C4-2B (cell line): ENCODE measurements around the gene ALKBH5.

ENCODE experiments used
- H3K27ac ChIP-seq: fragments of 450-650 bp; 2 replicates; pipeline ENCODE4 v1.5.1; 2017
- CTCF ChIP-seq: fragments of 450-650 bp; conservative IDR thresholded peaks from 2 replicates; pipeline ENCODE4 v1.5.1; 2017; ENCODE audit warnings: mild to moderate bottlenecking
- ZFX ChIP-seq: fragments of 450-650 bp; IDR thresholded peaks from 2 replicates; pipeline ENCODE4 v1.6.1; 2017

Gene ALKBH5

GRCh38 chr17:18141210-18141803 is 42.3 kb upstream of the ALKBH5 start:
- TF ChIP-seq CTCF (peak; percentile 86), ZFX (no peak)
- no peak overlapping the region for H3K27ac ChIP-seq

- TF ChIP-seq CTCF (no peak), ZFX (no peak)
- H3K27ac ChIP-seq, result no peak overlapping the region
These were observed 41.2 kb upstream of the ALKBH5 start for GRCh38 chr17:18142417-18142816.

- TF ChIP-seq ZFX (no peak), CTCF (no peak)
- H3K27ac ChIP-seq, result no peak overlapping the region
These were observed 40.3 kb upstream of the ALKBH5 start for GRCh38 chr17:18143044-18143936.

GRCh38 chr17:18144261-18144660 is 39.4 kb upstream of the ALKBH5 start:
- H3K27ac ChIP-seq, result no peak overlapping the region
- TF ChIP-seq CTCF, result no peak
- no peak for TF ChIP-seq ZFX

- no peak overlapping the region for H3K27ac ChIP-seq
- TF ChIP-seq ZFX, result no peak
- no peak for TF ChIP-seq CTCF
These were observed 38.8 kb upstream of the ALKBH5 start for GRCh38 chr17:18144855-18145254.

- no peak for TF ChIP-seq ZFX
- TF ChIP-seq CTCF, result no peak
- H3K27ac ChIP-seq, result no peak overlapping the region
These were observed 37.8 kb upstream of the ALKBH5 start for GRCh38 chr17:18145811-18146210.

GRCh38 chr17:18146259-18146658 is 37.4 kb upstream of the ALKBH5 start:
- H3K27ac ChIP-seq, result no peak overlapping the region
- no peak for TF ChIP-seq CTCF
- TF ChIP-seq ZFX, result no peak
